SK-N-SH treated with all-trans-retinoic acid at 6 μM for 48 hours (cell line): ENCODE results near the gene PRDM10.

Experiments used
- ATAC-seq: fragments of 200-7000 bp; cut with Tn5 transposase; 3 replicates; pipeline ENCODE4 v1.9.1; 2020; ENCODE audit warnings: mild to moderate bottlenecking, moderate library complexity
- ARNTL ChIP-seq: fragments of 450-650 bp; formaldehyde crosslinking; IDR thresholded peaks from 2 replicates; pipeline ENCODE4 v1.5.0; 2020; ENCODE audit warnings: low read depth, mild to moderate bottlenecking, moderate library complexity, borderline replicate concordance
- CSDC2 ChIP-seq: fragments of 250-450 bp; sonication (Bioruptor Pico); IDR thresholded peaks from 2 replicates; pipeline ENCODE4 v1.5.0; 2020; ENCODE audit warnings: mild to moderate bottlenecking, moderate library complexity
- CSRNP3 ChIP-seq: fragments of 250-450 bp; sonication (Bioruptor Pico); IDR thresholded peaks from 2 replicates; pipeline ENCODE4 v1.5.1; 2021; ENCODE audit warnings: mild to moderate bottlenecking, moderate library complexity
- ESRRG ChIP-seq: fragments of 250-450 bp; sonication (Bioruptor Pico); IDR thresholded peaks from 2 replicates; pipeline ENCODE4 v1.6.1; 2021; ENCODE audit warnings: mild to moderate bottlenecking
- GLIS3 ChIP-seq: fragments of 250-450 bp; sonication (Bioruptor Pico); IDR thresholded peaks from 2 replicates; pipeline ENCODE4 v1.5.0; 2020; ENCODE audit warnings: mild to moderate bottlenecking, moderate library complexity
- ISL1 ChIP-seq: fragments of 250-450 bp; sonication (Bioruptor Pico); IDR thresholded peaks from 2 replicates; pipeline ENCODE4 v2.1.2; 2022; ENCODE audit warnings: mild to moderate bottlenecking, moderate library complexity
- OSR1 ChIP-seq: fragments of 250-450 bp; sonication (Bioruptor Pico); IDR thresholded peaks from 2 replicates; pipeline ENCODE4 v1.8.0; 2022; ENCODE audit warnings: moderate library complexity, mild to moderate bottlenecking, inconsistent platforms
- PATZ1 ChIP-seq: fragments of 250-450 bp; sonication (Bioruptor Pico); IDR thresholded peaks from 2 replicates; pipeline ENCODE4 v1.8.0; 2020; ENCODE audit warnings: mild to moderate bottlenecking, moderate library complexity, borderline replicate concordance
- POU6F1 ChIP-seq: fragments of 250-450 bp; sonication (Bioruptor Pico); IDR thresholded peaks from 2 replicates; pipeline ENCODE4 v1.8.0; 2021; ENCODE audit warnings: low read depth, mild to moderate bottlenecking, moderate library complexity, borderline replicate concordance
- PPARA ChIP-seq: fragments of 250-450 bp; sonication (Bioruptor Pico); IDR thresholded peaks from 2 replicates; pipeline ENCODE4 v1.5.0; 2020; ENCODE audit warnings: mild to moderate bottlenecking, borderline replicate concordance
- RARB ChIP-seq: fragments of 250-450 bp; sonication (Bioruptor Pico); IDR thresholded peaks from 2 replicates; pipeline ENCODE4 v1.8.0; 2021; ENCODE audit warnings: mild to moderate bottlenecking, moderate library complexity
- SNAI2 ChIP-seq: fragments of 250-450 bp; sonication (Bioruptor Pico); IDR thresholded peaks from 2 replicates; pipeline ENCODE4 v1.5.0; 2020; ENCODE audit warnings: mild to moderate bottlenecking, moderate library complexity
- TCF4 ChIP-seq: fragments of 250-450 bp; sonication (Bioruptor Pico); IDR thresholded peaks from 2 replicates; pipeline ENCODE4 v1.8.0; 2021; ENCODE audit warnings: mild to moderate bottlenecking, moderate library complexity, borderline replicate concordance
- TOX ChIP-seq: fragments of 250-450 bp; sonication (Bioruptor Pico); IDR thresholded peaks from 2 replicates; pipeline ENCODE4 v1.8.0; 2021; ENCODE audit warnings: mild to moderate bottlenecking, moderate library complexity, borderline replicate concordance
- TSHZ2 ChIP-seq: fragments of 250-450 bp; sonication (Bioruptor Pico); IDR thresholded peaks from 2 replicates; pipeline ENCODE4 v1.5.0; 2020; ENCODE audit warnings: mild to moderate bottlenecking, moderate library complexity
- ZC3H10 ChIP-seq: fragments of 250-450 bp; sonication (Bioruptor Pico); IDR thresholded peaks from 2 replicates; pipeline ENCODE4 v1.5.1; 2021; ENCODE audit warnings: mild to moderate bottlenecking, moderate library complexity
- ZFP3 ChIP-seq: fragments of 250-450 bp; sonication (Bioruptor Pico); IDR thresholded peaks from 2 replicates; pipeline ENCODE4 v1.5.0; 2020; ENCODE audit warnings: mild to moderate bottlenecking, moderate library complexity
- ZFP30 ChIP-seq: fragments of 450-650 bp; formaldehyde crosslinking; IDR thresholded peaks from 2 replicates; pipeline ENCODE4 v1.5.0; 2022; ENCODE audit warnings: mild to moderate bottlenecking, moderate library complexity
- ZNF70 ChIP-seq: fragments of 450-650 bp; formaldehyde crosslinking; IDR thresholded peaks from 2 replicates; pipeline ENCODE4 v1.5.0; 2020; ENCODE audit warnings: mild to moderate bottlenecking, moderate library complexity
- ZNF8 ChIP-seq: fragments of 450-650 bp; formaldehyde crosslinking; IDR thresholded peaks from 2 replicates; pipeline ENCODE4 v1.5.0; 2020; ENCODE audit warnings: mild to moderate bottlenecking, moderate library complexity
- TF ChIP-seq, protein P1 (sequence below): fragments of 250-450 bp; sonication (Bioruptor Pico); IDR thresholded peaks from 2 replicates; pipeline ENCODE4 v1.5.1; 2020; ENCODE audit warnings: low read depth, mild to moderate bottlenecking, moderate library complexity

Gene PRDM10

DNA sequence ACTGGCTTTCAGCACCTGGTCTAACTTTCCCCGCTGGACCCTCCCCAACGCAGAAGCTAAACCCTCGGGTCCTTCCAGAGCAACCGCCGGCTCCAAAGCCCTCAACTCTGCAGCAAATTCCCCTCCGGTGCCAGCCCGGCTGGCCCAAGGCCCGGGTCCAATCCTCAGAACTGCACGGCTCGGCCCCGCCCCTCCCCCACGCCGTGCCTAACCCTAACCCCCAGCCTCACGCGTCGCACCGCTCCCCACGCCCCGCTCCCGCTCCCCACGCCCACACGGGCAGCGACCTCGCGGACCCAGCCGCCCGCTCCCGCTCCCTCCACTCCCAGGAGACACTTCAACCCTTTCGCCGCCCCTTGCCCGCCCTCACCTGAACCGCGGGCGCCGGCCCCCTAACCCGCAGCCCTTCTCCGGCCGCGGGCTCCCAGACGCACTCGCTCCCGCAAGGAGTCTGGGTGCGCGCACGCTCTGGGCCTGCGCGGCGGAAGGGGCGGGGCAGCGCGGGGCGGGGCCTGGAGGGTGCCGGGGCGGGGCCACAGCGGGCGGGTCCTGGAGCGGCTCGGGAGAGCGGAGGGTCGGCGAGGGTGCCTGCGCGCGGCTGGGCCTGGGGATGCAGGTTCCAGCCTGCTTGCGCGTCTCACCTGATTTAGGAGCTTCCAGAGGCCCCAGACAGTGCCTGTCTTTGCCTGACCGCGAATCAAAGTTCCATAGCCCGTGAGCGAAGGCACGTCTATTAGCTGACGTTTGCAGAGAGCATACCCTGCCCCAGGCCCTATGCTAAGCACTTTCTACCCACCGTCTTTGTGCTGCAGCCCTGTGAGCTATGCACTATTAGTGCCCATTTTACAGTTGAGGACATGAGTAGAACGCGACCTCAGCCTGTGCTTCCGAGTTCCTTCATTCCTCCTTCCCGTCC is 107.3 kb downstream of the PRDM10 start, which contains the start of gene NFRKB:
Gene NFRKB (minus strand): TSS at position 453 of the 916 bp plus-strand sequence. CDS start 2,729 bp downstream, outside the sequence.
- peak; percentile 99 for ATAC-seq
- TF ChIP-seq, protein P1, sequence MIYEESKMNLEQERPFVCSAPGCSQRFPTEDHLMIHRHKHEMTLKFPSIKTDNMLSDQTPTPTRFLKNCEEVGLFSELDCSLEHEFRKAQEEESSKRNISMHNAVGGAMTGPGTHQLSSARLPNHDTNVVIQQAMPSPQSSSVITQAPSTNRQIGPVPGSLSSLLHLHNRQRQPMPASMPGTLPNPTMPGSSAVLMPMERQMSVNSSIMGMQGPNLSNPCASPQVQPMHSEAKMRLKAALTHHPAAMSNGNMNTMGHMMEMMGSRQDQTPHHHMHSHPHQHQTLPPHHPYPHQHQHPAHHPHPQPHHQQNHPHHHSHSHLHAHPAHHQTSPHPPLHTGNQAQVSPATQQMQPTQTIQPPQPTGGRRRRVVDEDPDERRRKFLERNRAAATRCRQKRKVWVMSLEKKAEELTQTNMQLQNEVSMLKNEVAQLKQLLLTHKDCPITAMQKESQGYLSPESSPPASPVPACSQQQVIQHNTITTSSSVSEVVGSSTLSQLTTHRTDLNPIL (CRISPR knock-in tag): no peak
- no peak for TF ChIP-seq CSDC2 (CRISPR knock-in tag)
- no peak for TF ChIP-seq TSHZ2 (CRISPR knock-in tag)
- no peak for TF ChIP-seq POU6F1 (CRISPR knock-in tag)
- no peak for TF ChIP-seq RARB (CRISPR knock-in tag)
- TF ChIP-seq ZC3H10 (CRISPR knock-in tag): no peak
- TF ChIP-seq PPARA (CRISPR knock-in tag): no peak
- no peak for TF ChIP-seq TCF4 (CRISPR knock-in tag)
- no peak for TF ChIP-seq PATZ1 (CRISPR knock-in tag)
- no peak for TF ChIP-seq TOX
- no peak for TF ChIP-seq ZFP3 (CRISPR knock-in tag)
- no peak for TF ChIP-seq ISL1 (CRISPR knock-in tag)
- TF ChIP-seq GLIS3 (CRISPR knock-in tag): no peak
- TF ChIP-seq CSRNP3: no peak
- no peak for TF ChIP-seq ZNF70 (CRISPR knock-in tag)
- no peak for TF ChIP-seq ESRRG (CRISPR knock-in tag)
- TF ChIP-seq ZFP30 (CRISPR knock-in tag): no peak

DNA sequence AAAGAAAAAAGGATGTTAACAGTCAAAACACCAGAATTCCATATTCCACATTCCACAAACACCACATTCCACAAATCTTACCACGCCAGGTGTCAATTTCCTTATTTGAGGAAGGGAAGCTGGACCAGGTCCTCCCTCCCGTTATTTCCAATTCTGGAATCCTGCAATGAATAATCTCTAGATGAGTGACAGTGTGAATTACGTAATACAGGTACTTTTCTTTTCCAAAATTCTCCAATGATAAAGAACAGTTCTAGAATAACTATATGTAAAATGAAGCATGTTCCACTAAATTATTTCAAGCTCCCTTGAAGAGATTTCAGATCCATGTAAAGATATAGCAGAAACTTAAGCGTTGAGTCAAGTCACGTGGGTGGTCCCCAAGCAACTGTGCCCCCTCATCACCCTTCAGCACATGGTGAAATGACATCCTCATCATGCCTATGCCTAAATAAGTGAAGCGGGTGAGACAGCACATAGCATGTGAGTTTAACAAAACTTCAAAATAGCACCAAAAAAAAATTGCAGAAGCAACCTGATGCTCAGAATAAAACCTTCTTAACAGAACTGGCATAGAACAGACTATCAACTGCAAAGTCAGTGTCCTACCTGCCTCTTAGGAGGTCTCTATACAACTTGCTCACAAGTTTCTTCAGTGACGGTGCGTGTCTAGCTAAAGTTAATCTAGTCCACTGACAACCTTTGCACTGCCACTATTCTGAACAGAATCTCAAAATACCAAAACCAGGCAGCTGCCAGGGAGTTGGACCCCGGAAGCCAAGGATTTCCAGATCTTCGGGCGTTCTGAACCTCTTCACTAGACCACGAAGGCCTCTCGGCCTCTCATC is 108.1 kb downstream of the PRDM10 start:
- peak; percentile 41 for ATAC-seq
- TF ChIP-seq CSRNP3 (no peak), ZNF70 (CRISPR knock-in tag) (no peak), TCF4 (CRISPR knock-in tag) (no peak), ZNF8 (no peak), RARB (CRISPR knock-in tag) (no peak), ZFP30 (CRISPR knock-in tag) (no peak), ZC3H10 (CRISPR knock-in tag) (no peak), POU6F1 (CRISPR knock-in tag) (no peak), SNAI2 (CRISPR knock-in tag) (no peak), ARNTL (CRISPR knock-in tag) (no peak), ESRRG (CRISPR knock-in tag) (no peak), ISL1 (CRISPR knock-in tag) (no peak), OSR1 (CRISPR knock-in tag) (no peak), PPARA (CRISPR knock-in tag) (no peak), TOX (no peak)
- TF ChIP-seq, protein P1 (CRISPR knock-in tag): no peak
